Fibroblast of skin of abdomen (primary cell): Measurements from ENCODE around the gene HK2. TPM values are rescaled to one million over a fixed set of nuclear protein-coding genes. Genes with fewer than 3 reads are reported as not detected.
"Not testable (repeated sequence)": the region's sequence is repeated elsewhere in the genome, so short reads cannot be mapped to it uniquely, and the experiment has no call there.

ENCODE experiments used
- DNase-seq: peaks from one replicate; pipeline ENCODE4 v3.0.0-alpha.2; 2013
- polyA plus RNA-seq, 2 experiments: library from polyadenylated mRNA; unstranded; fragments of 120-200 nt; gene quantifications; one replicate each; pipeline ENCODE4 v1.2.1, GENCODE V29; 2013; ENCODE audit not compliant: insufficient read length in 2 of 2

HK2 gene
- 20.3 TPM for polyA plus RNA-seq (2013, experiment 1 of 2; ENCODE audit: insufficient read length)
- polyA plus RNA-seq (2013, experiment 2 of 2; ENCODE audit: insufficient read length) = 18.8 TPM

DNA sequence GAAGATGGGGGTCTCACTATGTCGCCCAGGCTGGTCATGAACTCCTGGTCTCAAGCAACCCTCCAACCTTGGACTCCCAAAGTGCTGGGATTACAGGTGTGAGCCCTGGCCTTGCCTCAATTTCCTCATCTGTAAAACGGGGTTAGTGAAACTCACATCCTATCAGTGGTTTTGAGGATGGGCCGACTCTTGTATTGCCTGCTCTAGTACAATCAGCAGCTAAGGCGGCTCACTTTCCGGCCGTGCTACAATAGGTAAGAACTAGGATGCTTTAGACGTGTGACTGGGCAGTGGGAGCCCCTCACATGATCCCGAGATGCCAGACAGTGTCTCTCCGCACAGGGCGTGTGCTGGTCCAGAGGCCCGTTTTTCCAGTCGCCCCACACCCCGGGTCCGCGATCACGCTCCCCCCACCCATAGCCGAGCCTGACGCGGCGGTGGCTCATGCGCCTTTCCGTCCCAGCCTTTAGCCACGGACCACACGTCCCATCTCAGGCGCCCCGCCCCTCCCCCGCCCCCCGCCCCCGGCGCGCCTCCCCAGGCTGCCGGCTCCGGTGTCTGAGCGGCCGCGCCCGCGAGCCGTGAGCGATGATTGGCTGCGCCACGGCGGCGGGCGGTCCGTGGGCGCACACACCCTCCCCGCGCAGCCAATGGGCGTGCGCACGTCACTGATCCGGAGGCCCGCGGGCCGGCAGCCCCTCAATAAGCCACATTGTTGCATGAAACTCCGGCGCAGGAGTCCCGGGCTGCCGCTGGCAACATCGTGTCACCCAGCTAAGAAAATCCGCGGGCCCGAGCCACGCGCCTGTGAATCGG is at the start of gene HK2:
Gene HK2, plus strand, starts transcription at position 710 of the 816 bp plus-strand sequence. CDS start 454 bp downstream, outside the sequence.
- peak; percentile 93 for DNase-seq

GRCh38 chr2:74789271-74789670 is 44.7 kb upstream of the HK2 start:
- no peak for DNase-seq

DNA sequence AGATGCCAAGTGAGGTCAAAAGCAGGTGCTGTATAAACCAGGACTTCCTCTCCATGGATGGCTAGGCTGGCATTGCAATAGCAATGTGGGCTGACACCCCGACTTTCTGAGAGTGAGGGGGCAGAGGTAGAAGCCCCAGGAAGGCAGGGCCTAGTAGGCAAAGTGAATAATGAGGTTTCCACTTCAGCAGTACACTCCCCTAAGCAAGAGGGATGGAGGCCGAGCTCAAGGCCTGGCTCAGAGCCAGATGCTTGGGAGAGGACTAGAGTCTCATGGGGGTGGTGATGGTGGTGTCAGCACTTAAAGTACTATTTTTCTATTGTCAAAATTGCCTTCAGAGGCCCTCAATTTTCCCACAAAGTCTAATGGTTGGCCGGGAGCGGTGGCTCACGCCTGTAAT is 41.6 kb upstream of the HK2 start:
- no peak for DNase-seq

GRCh38 chr2:74794878-74795277 is 39.0 kb upstream of the HK2 start:
- not testable (repeated sequence) for DNase-seq

DNA sequence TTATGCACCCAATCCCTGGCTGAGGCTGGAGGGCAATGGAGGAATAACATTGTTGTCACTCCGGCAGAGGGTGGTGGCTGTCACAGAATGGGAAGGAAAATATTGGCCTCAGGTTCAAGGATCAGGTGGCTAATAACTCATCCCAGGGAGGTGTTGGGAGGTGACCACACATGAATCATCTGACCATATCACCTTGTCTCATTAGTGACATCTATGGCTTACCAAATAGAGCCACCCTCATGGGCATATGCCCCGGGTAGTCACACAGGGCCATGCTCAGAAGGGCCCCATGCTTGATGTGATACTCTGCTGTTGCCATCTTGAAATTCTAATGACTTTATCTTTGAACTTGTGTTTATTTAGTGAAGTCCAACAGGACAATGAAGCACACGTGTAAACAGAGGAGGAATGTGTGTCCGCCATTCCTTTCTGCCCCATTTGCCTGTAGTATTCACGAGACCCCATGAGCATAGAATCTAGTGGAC is 27.5 kb upstream of the HK2 start:
- DNase-seq = no peak

- DNase-seq = no peak
Measured at GRCh38 chr2:74806920-74807319, 27.0 kb upstream of the HK2 start.

GRCh38 chr2:74812787-74813590 is 20.9 kb upstream of the HK2 start:
- DNase-seq = no peak

- no peak for DNase-seq
Measured at GRCh38 chr2:74814102-74814501, 19.8 kb upstream of the HK2 start.

DNA sequence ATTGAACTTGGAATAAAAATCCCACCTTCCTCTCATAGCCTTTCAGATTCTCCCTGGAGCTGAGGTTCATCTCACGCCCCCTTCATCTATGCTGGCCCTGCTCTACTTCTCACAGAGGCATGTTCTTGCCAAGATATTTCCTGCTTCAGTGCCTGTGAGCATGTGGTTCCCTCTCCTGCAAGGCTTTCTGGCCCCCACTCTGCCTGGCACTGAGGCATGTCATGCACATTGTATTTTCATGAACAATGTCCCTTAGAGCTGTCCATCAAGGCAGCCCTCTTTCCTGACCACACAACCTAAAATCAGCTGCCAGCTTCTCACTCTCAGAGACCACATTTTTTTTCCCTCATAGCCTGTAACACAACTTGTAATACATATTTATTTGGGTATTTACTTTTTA is 18.0 kb upstream of the HK2 start:
- DNase-seq = no peak

- no peak for DNase-seq
Measured at GRCh38 chr2:74816540-74817303, 17.2 kb upstream of the HK2 start.

DNA sequence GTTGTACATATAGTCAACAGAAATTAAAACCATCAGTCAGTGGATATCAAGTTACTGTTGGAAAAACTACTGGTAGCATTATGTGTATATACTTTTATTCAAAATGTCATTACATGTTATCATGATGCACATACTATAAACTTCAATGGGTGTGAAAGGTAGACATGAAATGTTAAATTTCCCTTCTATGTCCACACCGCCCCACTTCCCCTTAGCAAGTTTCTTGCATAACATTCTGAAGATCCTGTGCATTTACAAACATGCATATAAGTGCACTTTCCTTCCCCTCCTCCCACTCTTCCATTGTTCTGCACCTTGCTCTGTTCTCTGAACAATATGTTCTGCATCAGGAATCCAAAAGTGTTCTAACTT is 16.6 kb upstream of the HK2 start:
- no peak for DNase-seq

DNA sequence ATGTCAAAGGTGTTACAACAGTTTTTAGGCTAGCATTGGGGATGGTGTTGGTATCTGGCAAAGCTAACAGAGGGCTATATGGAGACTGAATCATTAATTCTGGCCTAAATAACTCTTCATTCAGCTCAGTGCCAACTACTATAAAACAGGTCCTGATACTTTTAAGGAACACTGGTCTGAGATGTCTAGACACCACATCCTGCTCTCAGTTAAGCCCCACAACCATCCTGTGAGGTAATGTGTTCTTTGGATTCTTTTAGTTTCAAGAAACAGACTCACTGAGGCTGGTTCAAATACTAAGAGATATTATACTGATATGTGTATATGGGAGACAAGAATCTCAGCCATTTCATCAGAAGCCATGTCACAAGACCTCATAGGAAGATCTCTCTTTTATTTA is 14.2 kb upstream of the HK2 start:
- DNase-seq = no peak

DNA sequence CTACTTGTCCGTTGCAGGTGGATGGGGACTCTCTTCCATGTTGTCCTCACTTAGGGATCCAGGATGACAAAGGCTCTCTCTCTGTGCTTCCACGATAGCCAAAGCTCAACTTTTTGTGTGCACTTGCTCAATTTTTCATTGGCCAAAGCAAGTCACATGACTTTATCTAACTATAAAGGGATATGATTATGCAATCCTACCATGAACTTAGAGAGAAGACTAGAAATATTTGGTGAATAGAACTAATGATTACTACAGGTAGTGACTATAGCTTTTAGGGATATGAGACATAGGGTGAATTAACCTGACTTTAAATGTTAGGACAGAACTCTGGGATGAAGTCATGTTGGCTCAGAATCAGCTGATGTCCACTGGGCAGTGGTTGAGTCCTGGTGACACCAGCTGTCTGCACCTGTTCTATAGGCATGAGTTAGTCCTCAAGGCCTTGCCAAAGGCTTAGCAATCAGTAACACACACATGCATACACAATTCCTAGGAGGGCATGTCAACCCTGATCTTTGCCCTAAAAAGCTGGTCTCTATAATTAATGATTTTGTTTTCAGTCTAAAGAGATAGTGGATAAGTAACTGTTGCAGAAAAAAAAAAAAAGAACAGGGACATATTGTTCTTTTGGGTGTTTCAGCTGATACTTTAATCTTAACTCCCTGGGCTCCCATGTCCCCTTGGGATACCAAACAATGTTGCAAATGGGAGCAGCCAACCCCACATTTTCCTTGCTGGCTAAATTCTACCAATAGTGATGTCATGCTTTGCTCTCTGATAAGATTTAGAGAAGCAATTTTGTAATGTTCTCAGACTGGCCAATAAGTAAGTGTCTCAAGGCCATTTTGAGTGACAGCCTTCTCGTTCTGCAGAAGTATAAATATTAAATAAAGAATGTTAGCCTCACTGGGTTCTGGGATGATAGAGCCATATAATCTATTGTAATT is 12.5 kb upstream of the HK2 start:
- no peak for DNase-seq

DNA sequence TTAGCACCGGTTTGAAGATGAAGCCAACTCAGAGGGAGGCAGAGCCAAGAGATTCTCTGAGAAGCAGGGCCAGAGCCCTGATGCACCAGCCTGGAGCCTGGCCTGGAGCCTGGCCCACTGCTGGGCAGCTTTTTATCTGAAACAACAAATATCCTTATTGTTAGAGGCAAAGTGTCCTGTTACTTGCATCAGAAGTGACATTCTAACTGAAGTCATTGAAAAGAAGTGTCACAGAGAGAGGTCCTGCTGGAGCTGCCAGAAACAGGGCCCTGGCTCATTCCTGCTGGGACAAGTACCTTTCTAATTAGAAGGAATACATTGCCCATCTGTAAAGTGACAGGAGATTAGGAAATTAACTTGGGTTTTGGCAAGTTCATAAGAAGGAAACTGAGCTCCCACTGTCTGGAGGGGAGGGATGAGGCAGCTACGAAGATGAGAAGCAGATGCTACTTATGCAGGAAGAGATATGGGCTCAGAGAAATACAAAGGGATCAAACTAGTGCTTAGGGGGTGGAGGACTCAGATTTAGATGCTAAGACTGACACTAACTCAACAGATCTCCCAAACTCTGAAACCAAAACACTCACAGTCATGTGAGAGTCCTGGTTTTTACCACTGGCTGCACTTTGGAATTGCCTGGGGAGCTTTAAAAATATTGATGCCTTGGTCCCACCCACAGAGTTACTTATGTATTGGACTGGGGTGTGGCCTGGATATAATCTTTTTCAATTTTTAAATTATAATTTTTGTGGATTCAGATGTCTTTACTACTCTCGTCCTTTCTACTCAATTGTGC is 11.0 kb upstream of the HK2 start:
- no peak for DNase-seq

GRCh38 chr2:74824679-74825078 is 9.2 kb upstream of the HK2 start:
- DNase-seq = no peak

GRCh38 chr2:74828543-74828942 is 5.4 kb upstream of the HK2 start:
- DNase-seq = no peak

DNA sequence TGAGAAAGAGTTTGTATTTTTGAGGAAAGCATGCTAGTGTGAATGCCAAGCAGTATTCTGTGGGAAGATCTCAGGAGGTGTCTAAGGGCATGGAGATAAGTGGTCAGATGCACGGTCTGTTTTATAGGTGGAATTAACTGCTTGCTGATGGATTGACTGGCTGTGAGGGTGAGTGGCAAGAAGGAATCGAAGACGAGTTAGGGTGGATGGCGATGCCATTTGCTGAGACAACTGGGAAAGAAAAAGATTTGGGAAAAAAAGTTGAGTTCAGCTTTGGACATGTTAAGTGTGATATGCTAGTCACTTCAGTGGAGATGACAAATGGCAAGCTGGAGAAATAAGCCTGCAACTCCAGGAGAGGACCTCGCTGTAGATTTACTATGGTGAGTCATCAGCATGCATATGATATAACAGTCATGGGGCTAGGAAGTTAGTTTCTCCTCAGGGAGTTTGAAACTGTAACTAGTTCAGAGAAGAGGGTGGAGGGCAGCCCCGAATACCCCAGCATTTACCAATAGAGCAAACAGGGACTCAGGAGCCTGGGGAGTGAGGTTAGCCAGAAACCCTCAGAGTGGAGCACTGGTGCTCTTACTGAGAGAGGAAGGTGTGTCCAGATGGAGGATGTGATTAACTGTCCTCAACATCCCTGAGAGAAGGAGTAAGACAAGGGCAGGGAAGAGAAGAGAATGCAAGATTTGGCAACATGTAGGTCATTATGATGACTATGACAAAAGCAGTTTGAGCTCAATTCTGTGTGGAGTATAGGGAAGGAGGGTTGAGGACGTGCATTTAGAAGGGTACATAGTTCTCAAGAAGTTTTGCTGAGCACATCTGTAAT is 2.0 kb upstream of the HK2 start:
- DNase-seq = peak; percentile 40

DNA sequence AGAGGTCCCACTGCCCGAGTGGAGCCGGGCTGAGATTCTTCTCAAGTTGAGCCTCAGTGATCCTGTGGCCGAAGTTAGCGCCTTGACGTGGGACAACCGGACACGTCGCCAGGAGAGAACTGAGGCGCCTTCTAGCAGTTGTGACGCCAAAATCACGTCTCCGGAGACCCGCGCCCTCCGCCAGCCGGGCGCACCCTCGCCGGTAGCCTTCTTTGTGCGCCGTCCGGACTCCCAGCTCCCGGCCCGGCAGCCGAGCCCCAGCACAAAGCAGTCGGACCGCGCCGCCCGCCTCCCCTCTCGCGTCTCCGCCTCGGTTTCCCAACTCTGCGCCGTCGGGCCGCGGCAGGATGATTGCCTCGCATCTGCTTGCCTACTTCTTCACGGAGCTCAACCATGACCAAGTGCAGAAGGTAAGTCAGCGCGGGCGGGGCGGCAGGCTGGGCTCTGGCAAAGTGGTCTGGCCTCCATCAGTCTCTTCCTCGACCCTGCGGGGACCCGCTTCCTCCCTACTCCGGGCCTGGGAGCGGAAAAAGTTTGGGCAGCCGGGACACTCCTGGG is 386 bp downstream of the HK2 start:
- not testable (repeated sequence) for DNase-seq
